Mucosa of descending colon (tissue), 3 donors: ENCODE measurements around the gene FSTL1. TPM values are rescaled to one million over a fixed set of nuclear protein-coding genes. Genes with fewer than 3 reads are reported as not detected.

Experiments
- ATAC-seq: fragments of 200-7000 bp; cut with Tn5 transposase; one replicate; pipeline ENCODE4 v1.9.1; 2020; ENCODE audit warnings: mild to moderate bottlenecking, moderate library complexity
- DNase-seq, 3 donors: peaks; one replicate each; pipeline ENCODE4 v3.0.0-alpha.2; 2020
- H3K36me3 ChIP-seq: fragments of 200-600 bp; one replicate; pipeline ENCODE4 v1.8.0; 2021; ENCODE audit warnings: low read depth, mild to moderate bottlenecking
- H3K4me1 ChIP-seq: fragments of 200-600 bp; one replicate; pipeline ENCODE4 v1.8.0; 2021; ENCODE audit warnings: low read depth, mild to moderate bottlenecking
- H3K4me3 ChIP-seq: fragments of 200-600 bp; one replicate; pipeline ENCODE4 v1.8.0; 2021; ENCODE audit warnings: mild to moderate bottlenecking
- H3K9me3 ChIP-seq: fragments of 200-600 bp; one replicate; pipeline ENCODE4 v1.8.0; 2021; ENCODE audit warnings: mild to moderate bottlenecking
- CTCF ChIP-seq: fragments of 200-600 bp; IDR thresholded peaks from one replicate; pipeline ENCODE4 v1.8.0; 2022; ENCODE audit warnings: antibody characterized with exemption, mild to moderate bottlenecking
- intact Hi-C, 2 donors: fragments of 100-400 bp; cut with DNase I in 1 of 2; cut with micrococcal nuclease in 1 of 2; formaldehyde crosslinking; loops; one replicate each; pipeline versions ENCODE4 v1.11.0 to v1.11.1; 2022; cut with DNase I, micrococcal nuclease
- total RNA-seq, 3 donors: library from RNA; stranded (reverse); fragmentation: NEBNext Ultra II Directional in 2 of 3; extraction: Animal tissue kit (Norgen Biotek cat#: 25700) in 2 of 3; gene quantifications; one replicate each; pipeline versions ENCODE4 v1.2.1 to v1.2.4, GENCODE V29; 2021 to 2023
- donor health status: DM: no; HTN: no; CAD: no; lungs with moderate emphysema.
- donor health status: DM: no; HTN: no; CAD: no.
- donor health status: DM: no; HTN: yes; CAD: no.

The FSTL1 gene
- total RNA-seq, 3 donors from 2014 or later = 28.1 to 246 (median 108) TPM

GRCh38 chr3:120495809-120496208, 45.0 kb upstream of the FSTL1 start:
- ATAC-seq = no peak
- intact Hi-C loops = no loop called here

GRCh38 chr3:120492103-120492502, 41.3 kb upstream of the FSTL1 start:
- DNase-seq (peak in 1 of 3 donors; percentile 26), ATAC-seq (peak; percentile 93)
- no peaks in the 10 kb centered on the region for H3K9me3 ChIP-seq
- H3K4me3 ChIP-seq = no peak overlapping the region
- intact Hi-C loops = no loop called here
- no peak for TF ChIP-seq CTCF
- no peaks in the 10 kb centered on the region for H3K36me3 ChIP-seq
- H3K4me1 ChIP-seq = no peaks in the 10 kb centered on the region

More at GRCh38 chr3:120495809-120496208, 45.0 kb upstream of the FSTL1 start:
- Histone ChIP-seq H3K36me3 (no peaks in the 10 kb centered on the region), H3K9me3 (no peaks in the 10 kb centered on the region), H3K4me3 (no peak overlapping the region), H3K4me1 (no peaks in the 10 kb centered on the region)
- DNase-seq = no peak
- TF ChIP-seq CTCF = no peak

- intact Hi-C loops = no loop called here
- Histone ChIP-seq H3K4me1 (no peaks in the 10 kb centered on the region), H3K36me3 (no peaks in the 10 kb centered on the region), H3K4me3 (no peak overlapping the region), H3K9me3 (no peaks in the 10 kb centered on the region)
- DNase-seq (no peak), ATAC-seq (no peak)
- TF ChIP-seq CTCF = no peak
Measured at GRCh38 chr3:120489421-120489820, 38.6 kb upstream of the FSTL1 start.

DNA sequence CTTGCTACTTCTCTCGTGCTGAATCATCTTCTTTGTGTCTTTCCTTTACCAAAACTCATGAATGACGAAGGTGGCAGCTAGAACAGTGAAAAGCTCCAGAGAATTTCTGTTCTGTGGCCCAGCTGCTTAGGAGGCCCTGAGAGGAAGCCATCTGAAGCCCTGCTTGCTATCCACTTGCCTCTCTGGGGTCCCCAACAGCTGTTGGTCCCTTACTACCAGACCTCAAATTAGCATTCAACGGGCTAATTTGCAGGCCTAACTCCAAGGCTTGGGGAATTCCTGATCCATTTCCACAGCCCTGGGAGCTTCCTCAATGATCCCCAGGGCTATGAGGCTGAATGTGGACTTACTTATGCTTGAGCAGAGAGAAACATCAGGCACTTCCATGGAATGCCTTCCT, 37.5 kb upstream of the FSTL1 start:
- H3K4me3 ChIP-seq = no peak overlapping the region
- H3K4me1 ChIP-seq = no peaks in the 10 kb centered on the region
- intact Hi-C loops = no loop called here
- ATAC-seq (no peak), DNase-seq (no peak)
- no peaks in the 10 kb centered on the region for H3K9me3 ChIP-seq
- TF ChIP-seq CTCF = no peak
- H3K36me3 ChIP-seq = no peaks in the 10 kb centered on the region

- Histone ChIP-seq H3K9me3 (no peaks in the 10 kb centered on the region), H3K4me3 (no peak overlapping the region), H3K36me3 (no peaks in the 10 kb centered on the region), H3K4me1 (no peaks in the 10 kb centered on the region)
- ATAC-seq (no peak), DNase-seq (no peak)
- intact Hi-C loops = no loop called here
- TF ChIP-seq CTCF = no peak
Measured at GRCh38 chr3:120487191-120487650, 36.4 kb upstream of the FSTL1 start.

DNA sequence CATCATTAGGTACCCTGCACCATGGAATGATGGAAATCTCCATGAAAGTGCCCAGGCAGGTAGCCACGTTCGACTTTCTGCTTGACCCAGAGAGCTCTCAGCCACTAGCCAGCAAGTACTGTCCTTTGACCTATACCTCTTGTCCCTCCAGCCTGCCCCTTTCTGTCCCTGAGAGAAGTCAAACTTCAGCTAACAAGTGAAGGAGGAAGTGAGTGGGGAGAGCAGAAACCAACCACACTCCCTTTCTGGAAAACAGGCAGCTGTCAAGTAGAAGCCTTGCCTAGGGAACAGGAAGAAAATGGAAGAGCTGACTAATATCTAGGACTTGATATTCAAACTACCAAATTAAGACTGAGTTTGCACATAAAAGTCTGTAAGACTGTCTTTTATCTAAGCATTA, 30.3 kb upstream of the FSTL1 start:
- Histone ChIP-seq H3K4me3 (no peak overlapping the region), H3K9me3 (no peaks in the 10 kb centered on the region), H3K36me3 (no peaks in the 10 kb centered on the region), H3K4me1 (no peaks in the 10 kb centered on the region)
- TF ChIP-seq CTCF = no peak
- DNase-seq (no peak), ATAC-seq (no peak)
- intact Hi-C loops = no loop called here
